ENCODE data around the gene RUNX2.

DNA sequence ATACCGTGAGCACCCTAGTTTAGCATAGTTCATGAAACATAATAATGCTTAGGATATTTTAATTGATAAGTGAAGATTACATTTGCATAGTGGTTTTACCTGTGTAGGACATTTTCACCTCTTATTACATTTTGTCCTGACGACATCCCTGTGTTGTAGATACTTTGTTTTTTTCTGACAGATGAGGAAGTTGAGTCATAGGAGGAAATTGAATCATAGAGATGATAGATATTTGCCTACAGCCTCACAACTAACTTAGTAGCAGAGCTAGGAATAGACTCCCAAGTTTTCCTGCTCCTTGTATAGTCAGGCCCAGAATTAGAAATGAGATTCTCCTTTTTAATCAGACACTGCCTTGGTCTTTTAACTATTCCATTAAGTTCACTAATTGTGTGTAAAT is 150.1 kb downstream of the RUNX2 start:
- TF ChIP-seq, protein P1, sequence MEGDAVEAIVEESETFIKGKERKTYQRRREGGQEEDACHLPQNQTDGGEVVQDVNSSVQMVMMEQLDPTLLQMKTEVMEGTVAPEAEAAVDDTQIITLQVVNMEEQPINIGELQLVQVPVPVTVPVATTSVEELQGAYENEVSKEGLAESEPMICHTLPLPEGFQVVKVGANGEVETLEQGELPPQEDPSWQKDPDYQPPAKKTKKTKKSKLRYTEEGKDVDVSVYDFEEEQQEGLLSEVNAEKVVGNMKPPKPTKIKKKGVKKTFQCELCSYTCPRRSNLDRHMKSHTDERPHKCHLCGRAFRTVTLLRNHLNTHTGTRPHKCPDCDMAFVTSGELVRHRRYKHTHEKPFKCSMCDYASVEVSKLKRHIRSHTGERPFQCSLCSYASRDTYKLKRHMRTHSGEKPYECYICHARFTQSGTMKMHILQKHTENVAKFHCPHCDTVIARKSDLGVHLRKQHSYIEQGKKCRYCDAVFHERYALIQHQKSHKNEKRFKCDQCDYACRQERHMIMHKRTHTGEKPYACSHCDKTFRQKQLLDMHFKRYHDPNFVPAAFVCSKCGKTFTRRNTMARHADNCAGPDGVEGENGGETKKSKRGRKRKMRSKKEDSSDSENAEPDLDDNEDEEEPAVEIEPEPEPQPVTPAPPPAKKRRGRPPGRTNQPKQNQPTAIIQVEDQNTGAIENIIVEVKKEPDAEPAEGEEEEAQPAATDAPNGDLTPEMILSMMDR (IDR thresholded peaks at IDR 0.05; ENCODE audit: insufficient read depth, low read depth, low read length), result no peak
- no peak for TF ChIP-seq EZH2 (IDR thresholded peaks at IDR 0.05; ENCODE audit: insufficient read depth, low read length)
